ENCODE measurements around the gene LCN15. TPM values are rescaled to one million over a fixed set of nuclear protein-coding genes. Genes with fewer than 3 reads are reported as not detected.

LCN15 gene
- total RNA-seq, 2 experiments from 2014 or later: not detected

DNA sequence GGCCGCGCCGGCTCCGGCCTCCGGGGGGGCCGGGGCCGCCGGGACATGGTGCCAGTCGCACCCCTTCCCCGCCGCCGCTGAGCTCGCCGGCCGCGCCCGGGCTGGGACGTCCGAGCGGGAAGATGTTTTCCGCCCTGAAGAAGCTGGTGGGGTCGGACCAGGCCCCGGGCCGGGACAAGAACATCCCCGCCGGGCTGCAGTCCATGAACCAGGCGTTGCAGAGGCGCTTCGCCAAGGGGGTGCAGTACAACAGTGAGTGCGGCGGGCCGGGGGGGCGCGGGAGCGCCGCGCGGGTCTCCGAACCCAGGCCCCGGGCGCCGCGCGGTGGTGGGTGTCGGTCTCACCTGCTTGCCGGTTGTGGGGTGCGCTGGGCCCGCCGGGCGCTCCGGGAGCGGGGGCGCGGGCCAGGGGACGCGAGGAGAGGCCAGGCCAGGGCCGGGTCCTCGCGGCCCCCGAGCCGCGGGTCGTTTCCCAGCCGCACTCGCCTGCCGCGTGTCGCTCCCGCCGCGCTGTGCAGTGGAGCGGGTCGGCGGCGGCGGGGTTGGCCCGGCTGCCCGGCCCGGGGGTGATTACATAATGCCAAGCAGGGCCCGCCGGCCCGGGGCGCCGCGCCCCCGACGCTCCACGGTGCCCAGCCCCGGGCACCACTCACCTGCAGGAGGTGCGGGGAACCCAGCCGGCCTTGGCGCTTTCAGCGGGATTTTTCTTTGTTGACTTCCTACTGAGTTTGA is 43.9 kb upstream of the LCN15 start:
- Histone ChIP-seq H3K4me2 (ENCODE audit: low read length) (peak overlapping the region; percentile 88), H3K36me3 (ENCODE audit: insufficient read depth, low read length) (peaks cover 36% of the 10 kb centered on the region), H3K27ac (ENCODE audit: low read depth, low read length, poor library complexity, severe bottlenecking) (peak overlapping the region; percentile 73), H2AFZ (ENCODE audit: low read length) (peak overlapping the region; percentile 51), H4K20me1 (ENCODE audit: insufficient read depth, low read length) (peaks cover 15% of the 10 kb centered on the region; the same call in 1 of the 2 replicates), H3K4me3 (ENCODE audit: low read depth, low read length, poor library complexity, severe bottlenecking) (peak overlapping the region; percentile 100), H3K9me3 (ENCODE audit: low read length) (no peaks in the 10 kb centered on the region), H3K79me2 (ENCODE audit: insufficient read depth, low read depth, low read length) (peaks cover 51% of the 10 kb centered on the region), H3K9me2 (ENCODE audit: insufficient read depth, low read length) (no peaks in the 10 kb centered on the region), H3K4me1 (ENCODE audit: insufficient read depth, low read length, poor library complexity, severe bottlenecking) (peaks cover 28% of the 10 kb centered on the region)
- intact Hi-C loops (cut with micrococcal nuclease; ENCODE audit: unreplicated experiment): loop anchor here (2.0 kb wide), 1 partner anchor 41 kb away; the partner anchor contains the start of gene PHPT1
- CTCF ChIA-PET (ENCODE audit: unreplicated experiment): no interaction called here
- no TSS peak for BruUV-seq (replicated peaks)
- DNase-seq (ENCODE audit: low spot score): peak; percentile 54
- POLR2A ChIA-PET: interaction anchor here (0.7 to 2.4 kb wide), 4 partner anchors 14 to 34 kb away, joined by 3 to 5 read pairs (median 3); partner anchors contain the start of genes AJM1 and TMEM141
- TF ChIP-seq EZH2phosphoT487 (IDR thresholded peaks at IDR 0.05; ENCODE audit: borderline replicate concordance, low read depth, low read length): no peak
- TF ChIP-seq CTCF (conservative IDR thresholded peaks at IDR 0.05; ENCODE audit: low read length): peak; percentile 37

DNA sequence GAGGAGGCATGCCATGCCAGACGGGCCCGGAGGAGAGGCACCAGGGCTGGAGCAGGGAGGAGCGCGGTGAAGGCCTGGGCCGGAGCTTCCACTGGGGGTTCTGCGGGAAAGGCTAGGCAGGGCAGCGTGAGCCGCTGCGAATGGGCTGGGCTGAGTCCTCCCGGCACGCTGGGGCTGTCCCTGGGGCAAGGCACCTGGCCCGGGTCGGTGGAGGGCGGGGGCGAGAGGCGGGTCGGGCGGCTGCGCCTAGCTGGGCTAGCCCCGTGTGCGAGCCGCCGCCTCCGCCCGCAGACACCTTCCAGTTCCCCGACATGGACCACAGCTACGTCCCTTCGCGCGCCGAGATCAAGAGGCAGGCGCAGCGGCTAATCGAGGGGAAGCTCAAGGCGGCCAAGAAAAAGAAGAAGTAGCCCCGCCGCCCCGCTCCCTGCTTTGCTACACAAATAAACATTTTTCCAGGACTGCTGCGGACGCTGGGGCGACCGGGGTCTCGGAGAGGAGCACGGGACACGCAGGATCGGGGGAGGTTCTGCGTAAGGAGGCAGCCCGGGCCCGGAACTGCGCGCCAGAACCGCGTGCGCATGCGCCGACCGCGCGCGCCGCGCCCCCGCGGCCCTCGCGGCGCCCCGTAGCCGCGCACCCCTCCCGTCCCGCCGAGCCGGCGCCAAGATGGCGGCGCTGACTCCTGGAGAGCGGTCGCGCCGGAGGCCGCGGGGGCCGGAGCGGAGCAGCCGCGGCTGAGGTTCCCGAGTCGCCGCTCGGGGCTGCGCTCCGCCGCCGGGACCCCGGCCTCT is 43.2 kb upstream of the LCN15 start, which contains the start of gene RABL6:
RABL6 (plus strand) TSS at position 668 of the 794 bp plus-strand sequence. CDS start 249 bp downstream, outside the sequence.
- peaks cover 29% of the 10 kb centered on the region for H3K36me3 ChIP-seq (ENCODE audit: insufficient read depth, low read length)
- peak within 1 kb of the TSS; percentile 88 for H3K4me2 ChIP-seq (ENCODE audit: low read length)
- peaks cover 15% of the 10 kb centered on the region; the same call in 1 of the 2 replicates for H4K20me1 ChIP-seq (ENCODE audit: insufficient read depth, low read length)
- H3K79me2 ChIP-seq (ENCODE audit: insufficient read depth, low read depth, low read length): peaks cover 44% of the 10 kb centered on the region
- no peaks in the 10 kb centered on the region for H3K9me2 ChIP-seq (ENCODE audit: insufficient read depth, low read length)
- DNase-seq (ENCODE audit: low spot score): peak; percentile 86
- intact Hi-C loops (cut with micrococcal nuclease; ENCODE audit: unreplicated experiment): loop anchor here (2.0 kb wide), 2 partner anchors 17 to 41 kb away; partner anchors contain the start of genes PHPT1 and TMEM141
- ChIA-PET POLR2A (interaction anchor here (1.0 to 2.4 kb wide), 4 partner anchors 10 to 34 kb away, joined by 3 to 5 read pairs (median 3); partner anchors contain the start of gene AJM1), CTCF (ENCODE audit: unreplicated experiment) (no interaction called here)
- H3K4me3 ChIP-seq (ENCODE audit: low read depth, low read length, poor library complexity, severe bottlenecking): peak within 1 kb of the TSS; percentile 100
- BruUV-seq (replicated peaks): TSS peak; percentile 57
- TF ChIP-seq EZH2phosphoT487 (IDR thresholded peaks at IDR 0.05; ENCODE audit: borderline replicate concordance, low read depth, low read length): no peak
- TF ChIP-seq CTCF (conservative IDR thresholded peaks at IDR 0.05; ENCODE audit: low read length): no peak
- peaks cover 28% of the 10 kb centered on the region for H3K4me1 ChIP-seq (ENCODE audit: insufficient read depth, low read length, poor library complexity, severe bottlenecking)
- H3K9me3 ChIP-seq (ENCODE audit: low read length): no peaks in the 10 kb centered on the region
- H2AFZ ChIP-seq (ENCODE audit: low read length): peak within 1 kb of the TSS; percentile 71
- peak within 1 kb of the TSS; percentile 73 for H3K27ac ChIP-seq (ENCODE audit: low read depth, low read length, poor library complexity, severe bottlenecking)

Measured in OCI-LY7 (cell line).